ENCODE results near the gene ENKUR. TPM values are rescaled to one million over a fixed set of nuclear protein-coding genes. Genes with fewer than 3 reads are reported as not detected.

Gene ENKUR
- total RNA-seq, 1 experiment from 2014 or later: 0.77 TPM

- Mint-ChIP-seq H3K36me3 (ENCODE audit: insufficient read depth, unreplicated experiment) (peaks cover 7% of the 10 kb centered on the region), H3K4me3 (ENCODE audit: unreplicated experiment) (peak overlapping the region; percentile 84), H3K4me1 (ENCODE audit: low read depth, unreplicated experiment) (peaks cover 18% of the 10 kb centered on the region), H3K27me3 (ENCODE audit: insufficient read depth, unreplicated experiment) (no peaks in the 10 kb centered on the region), H3K9me3 (ENCODE audit: unreplicated experiment) (no peaks in the 10 kb centered on the region), H3K27ac (ENCODE audit: unreplicated experiment) (peak overlapping the region; percentile 90)
- Histone ChIP-seq H3K27me3 (replicated peaks; ENCODE audit: control insufficient read depth, insufficient read depth, low read length) (no peaks in the 10 kb centered on the region), H3K4me3 (ENCODE audit: low read depth, low read length) (peak overlapping the region; percentile 97), H3K9me3 (no peaks in the 10 kb centered on the region), H3K4me1 (peaks cover 32% of the 10 kb centered on the region), H3K36me3 (ENCODE audit: control insufficient read depth, insufficient read depth, low read length) (no peaks in the 10 kb centered on the region)
- CTCF ChIA-PET: interaction anchor here (0.6 to 1.8 kb wide), 3 partner anchors 62 to 311 kb away, joined by 3 to 10 read pairs (median 10); partner anchors contain the start of genes ENKUR and THNSL1
- no peak for TF ChIP-seq CTCF (IDR thresholded peaks at IDR 0.05; ENCODE audit: insufficient read depth in 1 of 2, low read depth in 1 of 2, low read length in 1 of 2, severe bottlenecking in 1 of 2, unreplicated experiment in 1 of 2)
- no peak for DNase-seq
- POLR2A ChIA-PET: interaction anchor here (0.6 to 1.0 kb wide), 2 partner anchors 10 to 136 kb away, joined by 3 to 6 read pairs; no protein-coding TSS in a partner anchor
- BruUV-seq (replicated peaks): TSS peak; percentile 44
- intact Hi-C loops (cut with micrococcal nuclease; ENCODE audit: unreplicated experiment): loop anchor here (1.0 to 2.0 kb wide), 6 partner anchors 10 to 335 kb away; partner anchors contain the start of genes ENKUR and THNSL1
Observed at GRCh38 chr10:24953675-24954074, 62.3 kb downstream of the ENKUR start.

- Histone ChIP-seq H3K27me3 (replicated peaks; ENCODE audit: control insufficient read depth, insufficient read depth, low read length) (no peaks in the 10 kb centered on the region), H3K9me3 (no peaks in the 10 kb centered on the region), H3K4me3 (ENCODE audit: low read depth, low read length) (peak overlapping the region; percentile 97), H3K4me1 (peaks cover 32% of the 10 kb centered on the region), H3K36me3 (ENCODE audit: control insufficient read depth, insufficient read depth, low read length) (no peaks in the 10 kb centered on the region)
- intact Hi-C loops (cut with micrococcal nuclease; ENCODE audit: unreplicated experiment): loop anchor here (1.0 to 2.0 kb wide), 7 partner anchors 10 to 334 kb away; partner anchors contain the start of genes ENKUR and THNSL1
- Mint-ChIP-seq H3K36me3 (ENCODE audit: insufficient read depth, unreplicated experiment) (peaks cover 7% of the 10 kb centered on the region), H3K9me3 (ENCODE audit: unreplicated experiment) (no peaks in the 10 kb centered on the region), H3K27ac (ENCODE audit: unreplicated experiment) (peak overlapping the region; percentile 90), H3K4me3 (ENCODE audit: unreplicated experiment) (peak overlapping the region; percentile 84), H3K27me3 (ENCODE audit: insufficient read depth, unreplicated experiment) (no peaks in the 10 kb centered on the region), H3K4me1 (ENCODE audit: low read depth, unreplicated experiment) (peaks cover 23% of the 10 kb centered on the region)
- TF ChIP-seq CTCF (IDR thresholded peaks at IDR 0.05; ENCODE audit: insufficient read depth in 1 of 2, low read depth in 1 of 2, low read length in 1 of 2, severe bottlenecking in 1 of 2, unreplicated experiment in 1 of 2): peak; percentile 47 to 72
- no TSS peak for BruUV-seq (replicated peaks)
- ChIA-PET CTCF (interaction anchor here (0.6 to 1.8 kb wide), 5 partner anchors 11 to 310 kb away, joined by 3 to 10 read pairs (median 3); partner anchors contain the start of genes ENKUR and THNSL1), POLR2A (interaction anchor here (0.6 to 1.0 kb wide), 4 partner anchors 11 to 231 kb away, joined by 3 to 7 read pairs (median 4); no protein-coding TSS in a partner anchor)
- DNase-seq: peak; percentile 85 to 91
Observed at GRCh38 chr10:24952707-24953645, 63.0 kb downstream of the ENKUR start.

- peak within 1 kb of the TSS; percentile 97 for H3K4me3 ChIP-seq (ENCODE audit: low read depth, low read length)
- peaks cover 32% of the 10 kb centered on the region for H3K4me1 ChIP-seq
- ChIA-PET POLR2A (interaction anchor here (0.5 to 1.2 kb wide), 6 partner anchors 16 to 228 kb away, joined by 3 to 7 read pairs (median 4); no protein-coding TSS in a partner anchor), CTCF (interaction anchor here (0.6 to 1.8 kb wide), 9 partner anchors 11 to 309 kb away, joined by 3 to 10 read pairs (median 3); partner anchors contain the start of gene ARHGAP21)
- peak in 1 of 2 experiments; percentile 49 for TF ChIP-seq CTCF (IDR thresholded peaks at IDR 0.05; ENCODE audit: insufficient read depth in 1 of 2, low read depth in 1 of 2, low read length in 1 of 2, severe bottlenecking in 1 of 2, unreplicated experiment in 1 of 2)
- no peaks in the 10 kb centered on the region for H3K36me3 ChIP-seq (ENCODE audit: control insufficient read depth, insufficient read depth, low read length)
- peaks cover 23% of the 10 kb centered on the region for H3K4me1 Mint-ChIP-seq (ENCODE audit: low read depth, unreplicated experiment)
- no peaks in the 10 kb centered on the region for H3K27me3 ChIP-seq (replicated peaks; ENCODE audit: control insufficient read depth, insufficient read depth, low read length)
- peaks cover 7% of the 10 kb centered on the region for H3K36me3 Mint-ChIP-seq (ENCODE audit: insufficient read depth, unreplicated experiment)
- intact Hi-C loops (cut with micrococcal nuclease; ENCODE audit: unreplicated experiment): loop anchor here (1.0 to 2.0 kb wide), 3 partner anchors 227 to 333 kb away; no protein-coding TSS in a partner anchor
- TSS peak; percentile 51 for BruUV-seq (replicated peaks)
- no peaks in the 10 kb centered on the region for H3K27me3 Mint-ChIP-seq (ENCODE audit: insufficient read depth, unreplicated experiment)
- DNase-seq: peak in 1 of 2 experiments; percentile 75
- H3K9me3 Mint-ChIP-seq (ENCODE audit: unreplicated experiment): no peaks in the 10 kb centered on the region
- peak within 1 kb of the TSS; percentile 90 for H3K27ac Mint-ChIP-seq (ENCODE audit: unreplicated experiment)
- peak within 1 kb of the TSS; percentile 84 for H3K4me3 Mint-ChIP-seq (ENCODE audit: unreplicated experiment)
- H3K9me3 ChIP-seq: no peaks in the 10 kb centered on the region
Observed at GRCh38 chr10:24952143-24952706, 63.7 kb downstream of the ENKUR start, which contains the start of gene PRTFDC1. PRTFDC1 (minus strand) TSS chr10:24952606; CDS start chr10:24952575, 31 bp downstream.

Data from Caco-2 (cell line).